NCI-H146 treated with DMSO at 0.1 percent for 48 hours (cell line): ENCODE data around the gene MAGOHB.
"Not testable (repeated sequence)": the region's sequence is repeated elsewhere in the genome, so short reads cannot be mapped to it uniquely, and the experiment has no call there.

Experiments
- DNase-seq: peaks from one replicate; lab custom pipeline; 2025; ENCODE audit not compliant: unreplicated experiment; lab: John Stamatoyannopoulos, UW

MAGOHB gene

DNA sequence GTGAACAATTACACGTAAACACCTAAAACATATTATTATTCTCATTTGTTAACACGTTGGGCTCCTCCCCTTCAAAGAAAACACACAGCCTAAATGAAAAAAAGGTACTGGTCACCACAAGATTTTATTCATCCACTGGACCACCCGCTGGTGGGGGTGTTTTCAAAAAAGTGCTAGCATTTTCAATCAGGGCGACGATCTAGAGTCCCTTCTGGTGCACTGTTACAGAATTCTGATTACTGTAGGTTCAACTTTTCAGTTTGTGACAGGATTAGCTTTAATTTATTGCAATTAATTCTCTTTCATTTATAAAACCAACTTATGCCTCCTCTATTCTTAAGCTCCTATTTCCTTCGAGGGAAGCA lies 443 bp downstream of the MAGOHB start:
- peak; percentile 86 for DNase-seq

GRCh38 chr12:10612110-10612509 lies 1.3 kb downstream of the MAGOHB start:
- no peak for DNase-seq

GRCh38 chr12:10611258-10611657 lies 2.2 kb downstream of the MAGOHB start:
- not testable (repeated sequence) for DNase-seq

DNA sequence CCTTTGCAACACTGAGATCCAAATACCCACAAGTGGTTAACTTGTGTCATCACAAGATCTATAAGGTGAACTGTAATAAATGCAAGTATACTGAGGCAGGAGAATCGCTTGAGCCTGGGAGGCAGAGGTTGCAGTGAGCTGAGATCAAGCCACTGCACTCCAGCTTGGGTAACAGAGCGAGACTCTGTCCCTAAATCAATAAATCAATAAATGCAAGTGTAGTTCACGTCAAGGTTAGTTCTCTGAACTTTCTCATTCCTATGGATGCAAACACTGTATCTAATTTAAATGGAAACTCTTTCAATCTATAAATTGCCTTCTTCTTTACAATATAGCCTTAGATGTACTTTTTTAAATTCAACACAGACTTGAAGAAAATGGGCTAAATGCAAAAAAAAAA lies 3.2 kb downstream of the MAGOHB start:
- no peak for DNase-seq

- no peak for DNase-seq
These were observed 5.4 kb downstream of the MAGOHB start for GRCh38 chr12:10607885-10608458.

DNA sequence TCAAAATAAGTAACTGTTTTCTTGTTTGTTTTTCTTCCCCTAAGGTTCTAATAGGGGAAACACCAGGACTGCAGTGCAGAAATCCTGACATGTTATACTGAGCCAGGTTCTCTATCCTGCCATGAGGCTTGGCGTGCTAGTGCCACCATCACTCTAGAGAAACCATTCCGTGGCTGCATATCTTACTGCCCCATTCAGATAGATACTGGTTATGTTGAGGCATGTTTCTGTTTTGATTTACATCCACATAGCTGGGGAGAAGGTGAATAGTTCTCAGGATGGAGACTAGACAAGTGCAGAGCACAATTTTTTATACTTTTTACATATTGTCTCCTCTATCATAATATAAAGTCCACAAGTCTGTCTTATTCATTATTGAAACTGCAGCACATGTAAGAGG lies 11.5 kb downstream of the MAGOHB start:
- no peak for DNase-seq

DNA sequence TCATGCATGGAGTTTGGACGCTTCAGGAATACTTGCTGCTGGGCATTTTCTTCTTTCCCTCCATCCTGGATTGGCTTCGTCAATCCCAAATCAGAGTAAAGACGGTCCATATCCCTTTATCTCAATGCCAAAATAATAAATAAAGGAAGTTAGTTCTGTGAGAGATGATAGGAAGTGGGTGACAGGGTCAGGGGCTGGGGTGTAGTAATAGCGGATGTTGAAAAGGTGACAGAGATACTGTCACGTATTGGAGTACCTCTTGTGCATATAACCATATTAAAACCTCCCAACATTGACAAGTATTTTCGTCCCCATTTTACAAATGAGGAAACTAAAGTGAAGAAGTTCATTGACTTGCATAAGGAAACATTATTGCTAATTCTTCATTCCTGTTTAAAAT lies 12.4 kb downstream of the MAGOHB start:
- DNase-seq = no peak

- no peak for DNase-seq
These were observed 17.5 kb downstream of the MAGOHB start for GRCh38 chr12:10595881-10596280.

GRCh38 chr12:10590966-10591365 lies 22.4 kb downstream of the MAGOHB start:
- no peak for DNase-seq

GRCh38 chr12:10584415-10584814 lies 29.0 kb downstream of the MAGOHB start:
- no peak for DNase-seq

- no peak for DNase-seq
These were observed 30.7 kb downstream of the MAGOHB start for GRCh38 chr12:10582704-10583103.

GRCh38 chr12:10582133-10582532 lies 31.3 kb downstream of the MAGOHB start:
- not testable (repeated sequence) for DNase-seq

DNA sequence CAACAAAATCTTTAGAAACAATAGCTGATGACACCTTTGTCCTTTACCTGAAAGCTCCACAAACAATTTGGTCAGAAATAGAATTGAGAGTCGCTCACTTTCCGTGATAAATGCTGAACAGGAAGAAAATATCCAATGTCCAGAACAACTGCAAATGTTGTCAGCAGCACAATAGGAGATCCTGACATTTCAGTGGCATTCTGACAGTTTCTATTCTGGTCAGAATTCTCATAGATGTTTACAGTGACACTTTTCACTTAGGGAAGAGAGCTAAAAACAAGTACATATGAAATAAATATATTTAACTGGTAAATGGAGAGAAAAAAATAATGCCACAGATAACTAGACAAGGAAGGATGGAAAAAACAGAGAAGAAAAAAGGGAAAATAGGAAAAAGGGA lies 39.1 kb downstream of the MAGOHB start:
- DNase-seq = no peak

DNA sequence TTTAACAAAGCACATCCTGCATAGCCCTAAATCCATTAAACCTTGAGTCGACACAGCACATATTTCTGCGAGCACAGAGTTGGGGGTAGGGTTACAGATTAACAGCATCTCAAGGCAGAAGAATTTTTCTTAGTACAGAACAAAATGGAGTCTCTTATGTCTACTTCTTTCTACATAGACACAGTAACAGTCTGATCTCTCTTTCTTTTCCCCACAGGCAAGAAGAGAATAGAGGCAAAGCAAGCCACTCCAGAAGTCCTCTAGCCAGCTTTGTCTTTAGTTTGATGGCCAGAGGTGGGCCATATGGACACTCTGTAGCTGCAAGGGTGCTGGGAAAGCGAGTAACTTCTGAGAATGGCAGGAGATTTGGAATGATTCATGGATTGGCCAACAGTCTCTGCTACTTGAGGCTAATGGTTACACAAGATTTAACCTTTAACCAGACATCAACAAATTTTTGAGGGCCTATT lies 41.4 kb downstream of the MAGOHB start:
- not testable (repeated sequence) for DNase-seq

- DNase-seq = no peak
These were observed 42.3 kb downstream of the MAGOHB start for GRCh38 chr12:10571141-10571540.

DNA sequence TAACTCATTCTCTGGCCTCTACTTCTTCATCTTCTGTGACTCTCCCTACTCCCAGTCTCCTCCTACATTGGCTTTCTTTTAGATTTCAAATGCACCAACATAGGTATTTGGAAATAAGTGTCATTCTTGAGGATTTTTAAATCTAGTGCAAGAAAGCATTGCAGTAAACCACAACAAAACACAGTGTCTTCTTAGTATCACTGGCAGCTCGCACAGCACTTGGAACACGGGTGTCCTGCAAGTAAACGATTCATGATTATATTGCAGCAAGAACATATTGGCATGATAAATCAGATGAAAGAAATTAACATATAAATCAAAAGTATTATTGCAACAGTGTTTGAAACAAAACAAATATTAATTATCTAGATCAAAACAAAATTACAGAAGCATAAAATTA lies 45.6 kb downstream of the MAGOHB start:
- no peak for DNase-seq

DNA sequence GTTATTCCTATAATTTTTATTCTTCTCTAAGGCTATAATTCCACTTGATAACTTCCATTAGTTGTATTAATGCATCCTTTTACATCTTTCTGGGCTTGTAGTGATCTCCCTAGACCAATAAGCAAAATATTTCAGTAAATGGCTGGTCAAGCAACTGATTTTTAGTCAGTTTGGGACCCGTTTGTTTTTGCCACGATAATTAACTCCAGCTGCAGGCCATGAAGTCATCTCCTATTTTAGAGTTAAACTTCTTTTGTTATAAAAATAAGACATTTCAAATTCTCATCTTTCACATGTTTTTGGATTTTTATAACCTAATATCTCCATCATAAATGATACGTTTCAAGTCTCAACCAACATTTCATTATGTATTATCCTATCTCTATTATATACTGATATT lies 49.4 kb downstream of the MAGOHB start:
- DNase-seq = no peak

GRCh38 chr12:10563002-10563401 lies 50.4 kb downstream of the MAGOHB start:
- DNase-seq = no peak

DNA sequence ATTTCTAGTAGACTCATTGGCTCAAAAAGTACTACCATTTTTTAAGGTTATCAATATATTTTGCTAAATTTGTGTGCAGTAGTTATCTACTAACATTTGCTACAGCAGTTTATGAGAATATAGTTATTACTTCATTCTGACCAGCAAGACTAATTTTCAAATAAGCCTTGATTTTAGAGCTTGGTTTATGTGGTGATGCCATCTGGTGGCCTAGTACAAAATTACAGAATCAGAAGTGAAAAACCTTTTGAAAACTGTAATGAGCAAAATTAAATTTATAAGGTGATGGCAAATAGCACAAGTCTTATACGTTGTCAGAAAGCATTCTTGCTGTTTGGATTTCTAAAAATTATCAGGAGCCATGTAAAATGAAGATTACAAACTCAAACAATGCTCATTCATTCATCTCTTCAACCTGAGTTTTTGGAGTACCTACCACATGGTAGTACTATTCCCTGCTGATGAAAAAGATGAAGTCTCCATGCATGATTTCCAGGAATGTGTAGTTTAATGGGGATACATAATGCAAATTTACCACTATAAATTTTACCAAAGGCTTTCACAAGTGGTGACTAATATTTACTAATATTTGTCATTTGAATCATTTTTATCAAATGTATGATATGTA lies 51.0 kb downstream of the MAGOHB start:
- DNase-seq = peak; percentile 81

DNA sequence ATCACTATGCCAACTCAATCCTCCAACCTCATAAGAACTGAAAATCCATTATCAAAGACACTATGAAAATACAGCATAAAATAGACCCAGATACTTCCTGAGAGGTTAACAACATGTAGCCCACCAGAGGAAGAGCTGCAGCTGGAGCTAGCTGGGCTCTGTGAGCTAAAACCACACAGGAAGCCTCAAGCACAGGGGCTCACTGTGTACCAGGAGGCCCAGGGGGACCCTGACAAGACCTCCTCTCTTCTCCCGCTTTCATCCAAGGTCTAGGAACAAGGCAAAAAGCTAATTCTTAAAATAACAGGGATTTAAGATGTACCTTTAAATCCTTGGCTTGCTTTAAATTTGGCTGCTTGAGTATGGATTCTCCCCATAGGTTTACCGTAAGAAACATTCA lies 54.2 kb downstream of the MAGOHB start:
- DNase-seq = no peak

DNA sequence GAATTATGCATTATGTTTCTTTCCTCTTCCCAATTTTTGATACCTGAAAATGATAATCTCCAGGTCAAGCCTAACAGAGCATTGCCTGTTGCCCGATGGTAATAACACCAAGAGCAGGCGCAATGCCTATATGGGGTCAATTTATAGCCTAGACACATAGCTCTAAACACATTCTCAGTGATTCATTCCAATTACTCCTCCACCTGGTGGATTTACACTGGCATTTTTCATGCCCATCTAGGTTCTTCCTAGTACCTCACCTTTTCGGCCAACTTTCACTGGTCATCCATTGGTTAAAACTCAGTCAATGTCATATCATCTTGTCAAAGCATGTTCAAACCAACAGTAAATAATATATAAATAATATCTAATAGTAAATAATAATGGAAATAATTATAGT lies 54.6 kb downstream of the MAGOHB start:
- DNase-seq = no peak

GRCh38 chr12:10558301-10558700 lies 55.1 kb downstream of the MAGOHB start:
- no peak for DNase-seq

DNA sequence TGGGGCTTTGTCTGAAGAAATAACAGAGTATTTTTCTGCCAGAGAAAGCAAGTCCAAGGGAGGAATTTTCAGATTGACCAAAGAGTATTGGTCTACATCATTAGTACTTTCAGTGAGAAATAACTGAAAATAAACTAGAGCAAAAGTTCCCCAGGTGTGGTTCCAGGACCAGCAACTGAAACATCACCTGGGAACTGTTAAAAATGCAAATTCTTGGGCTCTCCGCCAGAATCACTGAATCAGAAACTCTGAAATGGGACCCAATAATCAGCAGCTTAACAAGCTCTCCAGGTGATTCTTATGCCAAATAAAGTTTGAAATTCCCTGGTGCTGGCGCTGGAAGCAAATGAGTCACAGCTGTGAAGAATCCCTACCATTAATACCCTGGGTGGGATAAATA lies 55.6 kb downstream of the MAGOHB start:
- DNase-seq = no peak
